Transverse colon (tissue), 4 donors: ENCODE data around the gene PRRT1.
A peak's percentile ranks its signal among the peaks of the same experiment; 100 is the strongest.

Source experiments
- POLR2AphosphoS5 ChIP-seq, 3 donors: sonication (generic); formaldehyde crosslinking; IDR thresholded peaks; one replicate each; pipeline ENCODE4 v1.6.1; 2016; ENCODE audit warnings: antibody characterized with exemption in 3 of 3
- TF ChIP-seq, protein P1 (sequence below), 5 experiments: fragments of 200-600 bp in 3 of 5; fragments of 450-650 bp in 2 of 5; sonication (generic) in 3 of 5; IDR thresholded peaks; 1 replicate in 2 of 5; 2 replicates in 3 of 5; pipeline ENCODE4 v1.5.1; 2016 to 2017; ENCODE audit warnings: antibody characterized with exemption in 5 of 5, inconsistent platforms in 3 of 5, mild to moderate bottlenecking in 2 of 5, moderate library complexity in 1 of 5

DNA sequence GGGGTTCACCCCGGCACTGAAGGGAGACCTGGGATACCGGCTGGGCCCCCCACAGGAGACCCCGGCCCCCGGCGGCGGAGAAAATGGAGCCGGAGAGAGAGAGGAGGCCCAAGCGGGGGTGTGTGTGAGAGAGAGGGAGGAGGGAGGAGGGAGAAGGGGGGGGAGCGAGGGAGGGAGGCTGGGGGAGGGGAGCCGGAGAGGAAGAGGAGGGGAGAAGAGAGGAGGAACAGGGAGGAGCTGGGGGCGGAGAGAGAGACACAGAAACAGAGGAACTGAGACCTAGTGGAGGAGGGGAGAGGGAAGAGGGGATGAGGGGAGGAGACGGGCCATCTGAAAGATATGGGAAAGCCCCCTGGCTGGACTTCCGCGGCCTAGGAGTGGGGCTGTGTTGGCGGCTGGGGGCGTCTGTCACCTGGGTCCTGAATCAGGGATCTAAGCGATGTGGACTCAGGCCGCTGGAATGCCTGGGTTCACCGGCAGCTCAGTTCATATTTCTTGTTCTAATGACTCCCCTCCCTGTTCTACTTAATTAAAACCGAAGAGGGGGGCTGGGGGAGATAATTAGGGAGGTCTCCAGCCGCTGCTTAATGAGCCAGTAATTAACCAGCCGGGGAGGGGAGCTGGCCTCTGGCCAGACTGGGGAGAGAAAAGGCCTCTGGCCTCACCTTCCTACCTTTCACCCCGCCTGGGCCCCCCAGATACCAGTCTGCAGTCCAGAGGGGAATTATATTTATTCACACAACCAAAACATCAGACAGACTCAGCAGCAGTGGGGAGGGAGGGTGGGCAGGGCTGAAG, 38.5 kb upstream of the PRRT1 start, which contains the start of gene PBX2:
- peak; percentile 55 to 78 (median 70) for TF ChIP-seq POLR2AphosphoS5 (IDR thresholded peaks at IDR 0.05)
- TF ChIP-seq, protein P1, sequence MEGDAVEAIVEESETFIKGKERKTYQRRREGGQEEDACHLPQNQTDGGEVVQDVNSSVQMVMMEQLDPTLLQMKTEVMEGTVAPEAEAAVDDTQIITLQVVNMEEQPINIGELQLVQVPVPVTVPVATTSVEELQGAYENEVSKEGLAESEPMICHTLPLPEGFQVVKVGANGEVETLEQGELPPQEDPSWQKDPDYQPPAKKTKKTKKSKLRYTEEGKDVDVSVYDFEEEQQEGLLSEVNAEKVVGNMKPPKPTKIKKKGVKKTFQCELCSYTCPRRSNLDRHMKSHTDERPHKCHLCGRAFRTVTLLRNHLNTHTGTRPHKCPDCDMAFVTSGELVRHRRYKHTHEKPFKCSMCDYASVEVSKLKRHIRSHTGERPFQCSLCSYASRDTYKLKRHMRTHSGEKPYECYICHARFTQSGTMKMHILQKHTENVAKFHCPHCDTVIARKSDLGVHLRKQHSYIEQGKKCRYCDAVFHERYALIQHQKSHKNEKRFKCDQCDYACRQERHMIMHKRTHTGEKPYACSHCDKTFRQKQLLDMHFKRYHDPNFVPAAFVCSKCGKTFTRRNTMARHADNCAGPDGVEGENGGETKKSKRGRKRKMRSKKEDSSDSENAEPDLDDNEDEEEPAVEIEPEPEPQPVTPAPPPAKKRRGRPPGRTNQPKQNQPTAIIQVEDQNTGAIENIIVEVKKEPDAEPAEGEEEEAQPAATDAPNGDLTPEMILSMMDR (IDR thresholded peaks at IDR 0.05): no peak
